ENCODE data around the gene NT5DC1. TPM values are rescaled to one million over a fixed set of nuclear protein-coding genes. Genes with fewer than 3 reads are reported as not detected.

Gene NT5DC1
- total RNA-seq, 1 experiment from 2014 or later, result 61.9 TPM

GRCh38 chr6:116234689-116235088 is 134.0 kb downstream of the NT5DC1 start:
- Mint-ChIP-seq H3K27ac (ENCODE audit: unreplicated experiment) (no peak overlapping the region), H3K4me3 (ENCODE audit: low read depth, unreplicated experiment) (no peak overlapping the region), H3K36me3 (ENCODE audit: insufficient read depth, unreplicated experiment) (peaks cover 7% of the 10 kb centered on the region), H3K4me1 (ENCODE audit: low read depth, unreplicated experiment) (no peaks in the 10 kb centered on the region), H3K9me3 (ENCODE audit: low read depth, unreplicated experiment) (no peaks in the 10 kb centered on the region), H3K27me3 (ENCODE audit: unreplicated experiment) (no peaks in the 10 kb centered on the region)
- TF ChIP-seq CTCF (IDR thresholded peaks at IDR 0.05; ENCODE audit: unreplicated experiment), result no peak
- CTCF ChIA-PET, result interaction anchor here (0.7 kb wide), 1 partner anchor 112 kb away, joined by 5 read pairs; no protein-coding TSS in a partner anchor
- no TSS peak for BruUV-seq (replicated peaks)
- no peak for DNase-seq
- intact Hi-C loops (cut with micrococcal nuclease; ENCODE audit: unreplicated experiment), result no loop called here

- H3K4me1 Mint-ChIP-seq (ENCODE audit: low read depth, unreplicated experiment), result no peaks in the 10 kb centered on the region
- no TSS peak for BruUV-seq (replicated peaks)
- H3K27me3 Mint-ChIP-seq (ENCODE audit: unreplicated experiment), result no peaks in the 10 kb centered on the region
- H3K4me3 Mint-ChIP-seq (ENCODE audit: low read depth, unreplicated experiment), result no peak overlapping the region
- intact Hi-C loops (cut with micrococcal nuclease; ENCODE audit: unreplicated experiment), result no loop called here
- no peak for TF ChIP-seq CTCF (IDR thresholded peaks at IDR 0.05; ENCODE audit: unreplicated experiment)
- no peak overlapping the region for H3K27ac Mint-ChIP-seq (ENCODE audit: unreplicated experiment)
- peaks cover 7% of the 10 kb centered on the region for H3K36me3 Mint-ChIP-seq (ENCODE audit: insufficient read depth, unreplicated experiment)
- no peaks in the 10 kb centered on the region for H3K9me3 Mint-ChIP-seq (ENCODE audit: low read depth, unreplicated experiment)
- no peak for DNase-seq
- CTCF ChIA-PET, result interaction anchor here (0.6 kb wide), 1 partner anchor 400 kb away, joined by 4 read pairs; no protein-coding TSS in a partner anchor
Observed at GRCh38 chr6:116238083-116238482, 137.4 kb downstream of the NT5DC1 start.

GRCh38 chr6:116239256-116239655 is 138.6 kb downstream of the NT5DC1 start:
- H3K4me1 Mint-ChIP-seq (ENCODE audit: low read depth, unreplicated experiment), result no peaks in the 10 kb centered on the region
- intact Hi-C loops (cut with micrococcal nuclease; ENCODE audit: unreplicated experiment), result no loop called here
- CTCF ChIA-PET, result no interaction called here
- TF ChIP-seq CTCF (IDR thresholded peaks at IDR 0.05; ENCODE audit: unreplicated experiment), result no peak
- no peaks in the 10 kb centered on the region for H3K27me3 Mint-ChIP-seq (ENCODE audit: unreplicated experiment)
- H3K9me3 Mint-ChIP-seq (ENCODE audit: low read depth, unreplicated experiment), result no peaks in the 10 kb centered on the region
- no TSS peak for BruUV-seq (replicated peaks)
- DNase-seq, result no peak
- no peak overlapping the region for H3K4me3 Mint-ChIP-seq (ENCODE audit: low read depth, unreplicated experiment)
- H3K36me3 Mint-ChIP-seq (ENCODE audit: insufficient read depth, unreplicated experiment), result peaks cover 7% of the 10 kb centered on the region
- H3K27ac Mint-ChIP-seq (ENCODE audit: unreplicated experiment), result no peak overlapping the region

- Mint-ChIP-seq H3K27me3 (ENCODE audit: unreplicated experiment) (no peaks in the 10 kb centered on the region), H3K36me3 (ENCODE audit: insufficient read depth, unreplicated experiment) (peaks cover 7% of the 10 kb centered on the region), H3K9me3 (ENCODE audit: low read depth, unreplicated experiment) (no peaks in the 10 kb centered on the region), H3K27ac (ENCODE audit: unreplicated experiment) (no peak overlapping the region), H3K4me1 (ENCODE audit: low read depth, unreplicated experiment) (no peaks in the 10 kb centered on the region), H3K4me3 (ENCODE audit: low read depth, unreplicated experiment) (no peak overlapping the region)
- TF ChIP-seq CTCF (IDR thresholded peaks at IDR 0.05; ENCODE audit: unreplicated experiment), result no peak
- CTCF ChIA-PET, result no interaction called here
- BruUV-seq (replicated peaks), result no TSS peak
- no peak for DNase-seq
- intact Hi-C loops (cut with micrococcal nuclease; ENCODE audit: unreplicated experiment), result no loop called here
Observed at GRCh38 chr6:116239856-116240255, 139.2 kb downstream of the NT5DC1 start.

Measured in Calu3 (cell line).